BLaER1 treated with 17β-estradiol and CSF1 and Interleukin-3, amounts not matched to agents 10 nM and 100 nM (cell line): ENCODE data around the gene HDC.

Experiments
- H3K27ac ChIP-seq, 11 experiments: shearing (Covaris generic); formaldehyde crosslinking; 2 replicates each; pipeline ENCODE4 v1.8.1; 2022
- H3K27me3 ChIP-seq, 11 experiments: shearing (Covaris generic); formaldehyde crosslinking; 2 replicates each; pipeline ENCODE4 v1.8.1; 2022
- H3K36me3 ChIP-seq, 11 experiments: shearing (Covaris generic); formaldehyde crosslinking; 2 replicates each; pipeline ENCODE4 v1.8.1; 2022
- H3K4me1 ChIP-seq, 10 experiments: shearing (Covaris generic); formaldehyde crosslinking; 2 replicates each; pipeline ENCODE4 v1.8.1; 2022
- H3K4me2 ChIP-seq, 11 experiments: shearing (Covaris generic); formaldehyde crosslinking; 2 replicates each; pipeline ENCODE4 v1.8.1; 2022
- H3K4me3 ChIP-seq, 10 experiments: shearing (Covaris generic); formaldehyde crosslinking; 2 replicates each; pipeline ENCODE4 v1.8.1; 2022
- H3K9ac ChIP-seq, 11 experiments: shearing (Covaris generic); formaldehyde crosslinking; 2 replicates each; pipeline ENCODE4 v1.8.1; 2022
- H3K9me3 ChIP-seq, 11 experiments: shearing (Covaris generic); formaldehyde crosslinking; replicated peaks in 1 of 11; 2 replicates each; pipeline ENCODE4 v1.8.1; 2022
- H4K20me1 ChIP-seq, 11 experiments: shearing (Covaris generic); formaldehyde crosslinking; 2 replicates each; pipeline ENCODE4 v1.8.1; 2022
- Cebpa-rat ChIP-seq, 11 experiments: shearing (Covaris generic); IDR thresholded peaks; 2 replicates each; pipeline ENCODE4 v1.8.1; 2022

Gene HDC

DNA sequence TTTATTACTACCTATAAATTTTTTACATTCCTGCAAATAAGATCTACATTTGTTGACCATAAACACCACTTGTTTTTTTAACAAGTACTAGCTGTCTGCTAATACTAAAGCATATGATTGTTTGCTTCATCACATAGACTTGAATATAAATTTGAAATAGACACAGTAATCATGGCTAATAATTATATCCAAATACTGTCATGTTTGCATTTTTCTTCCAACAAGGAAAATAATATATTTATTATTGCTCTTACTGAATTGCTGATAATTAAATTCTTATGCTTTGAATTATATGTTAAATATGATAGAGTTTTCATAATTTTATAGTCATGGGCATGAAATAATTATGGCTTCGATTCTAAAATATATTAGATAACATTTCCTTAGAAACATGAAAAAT is 40.5 kb downstream of the HDC start:
- Histone ChIP-seq H3K36me3 (peaks cover 0 to 74% (median 19%) of the 10 kb centered on the region in 11 experiments; a peak in 14 of 22 replicates), H3K9ac (no peak overlapping the region), H3K27me3 (no peaks in the 10 kb centered on the region), H3K27ac (no peak overlapping the region), H4K20me1 (no peaks in the 10 kb centered on the region), H3K4me2 (no peak overlapping the region), H3K4me3 (no peak overlapping the region), H3K9me3 (no peaks in the 10 kb centered on the region), H3K4me1 (peaks cover 5 to 12% (median 8%) of the 10 kb centered on the region in 10 experiments; a peak in 15 of 20 replicates)
- no peak for TF ChIP-seq Cebpa-rat (IDR thresholded peaks at IDR 0.05)

DNA sequence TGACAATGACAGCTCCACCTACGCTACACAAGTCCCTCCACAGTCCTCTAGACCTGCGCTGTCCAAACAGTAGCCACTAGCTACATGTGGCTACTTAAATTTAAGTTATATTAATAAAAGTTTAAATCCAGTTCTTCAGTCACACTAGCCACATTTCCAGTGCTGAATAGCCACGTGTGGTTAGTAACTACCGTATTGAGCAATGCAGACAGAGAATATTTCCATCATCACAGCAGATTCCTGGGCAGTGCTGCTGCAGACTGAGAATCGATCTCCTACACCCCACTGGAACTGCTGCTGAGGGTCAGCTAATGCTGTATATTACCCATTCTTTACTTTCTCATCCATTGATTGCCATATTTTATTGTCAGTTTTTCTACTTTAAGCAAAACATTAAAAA is 40.9 kb downstream of the HDC start:
- TF ChIP-seq Cebpa-rat (IDR thresholded peaks at IDR 0.05), result no peak
- H3K27me3 ChIP-seq, result no peaks in the 10 kb centered on the region
- H3K9ac ChIP-seq, result no peak overlapping the region
- no peak overlapping the region for H3K4me2 ChIP-seq
- peaks cover 5 to 12% (median 8%) of the 10 kb centered on the region in 10 experiments; a peak in 15 of 20 replicates for H3K4me1 ChIP-seq
- H3K36me3 ChIP-seq, result peaks cover 0 to 76% (median 19%) of the 10 kb centered on the region in 11 experiments; a peak in 14 of 22 replicates
- no peaks in the 10 kb centered on the region for H4K20me1 ChIP-seq
- no peak overlapping the region for H3K27ac ChIP-seq
- H3K4me3 ChIP-seq, result no peak overlapping the region
- no peaks in the 10 kb centered on the region for H3K9me3 ChIP-seq

DNA sequence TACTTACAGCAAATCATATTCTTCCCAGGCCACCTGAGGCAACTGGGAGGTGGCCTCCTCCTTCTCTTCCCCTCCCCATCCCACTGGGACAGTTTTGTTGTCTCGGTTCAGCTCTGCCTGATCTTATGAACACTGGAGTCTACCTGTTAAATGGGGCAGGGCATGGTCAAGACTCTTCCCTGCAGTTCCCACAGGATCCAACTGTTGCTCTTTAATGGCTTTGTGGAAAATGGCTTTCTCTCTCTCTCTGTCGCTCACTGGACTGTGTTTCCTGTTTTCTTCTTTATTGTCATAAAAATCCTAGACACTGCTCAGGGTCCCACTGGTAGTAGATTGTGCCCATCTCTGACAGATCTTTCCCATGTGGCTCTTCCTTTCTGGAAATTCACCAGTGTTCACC is 43.3 kb downstream of the HDC start:
- Histone ChIP-seq H4K20me1 (no peaks in the 10 kb centered on the region), H3K4me1 (peaks cover 5 to 12% (median 8%) of the 10 kb centered on the region in 10 experiments; a peak in 15 of 20 replicates), H3K9ac (no peak overlapping the region), H3K4me3 (no peak overlapping the region), H3K9me3 (no peaks in the 10 kb centered on the region), H3K27me3 (no peaks in the 10 kb centered on the region), H3K4me2 (peak overlapping the region in 8 of 11 experiments; percentile 4 to 63 (median 46); a peak in 14 of 22 replicates), H3K36me3 (peaks cover 0 to 58% (median 5%) of the 10 kb centered on the region in 11 experiments; a peak in 13 of 22 replicates), H3K27ac (0 out of 22 replicates have a peak overlapping the region, but pooled peaks of 1 of the 11 experiments have one; percentile 2)
- no peak for TF ChIP-seq Cebpa-rat (IDR thresholded peaks at IDR 0.05)

DNA sequence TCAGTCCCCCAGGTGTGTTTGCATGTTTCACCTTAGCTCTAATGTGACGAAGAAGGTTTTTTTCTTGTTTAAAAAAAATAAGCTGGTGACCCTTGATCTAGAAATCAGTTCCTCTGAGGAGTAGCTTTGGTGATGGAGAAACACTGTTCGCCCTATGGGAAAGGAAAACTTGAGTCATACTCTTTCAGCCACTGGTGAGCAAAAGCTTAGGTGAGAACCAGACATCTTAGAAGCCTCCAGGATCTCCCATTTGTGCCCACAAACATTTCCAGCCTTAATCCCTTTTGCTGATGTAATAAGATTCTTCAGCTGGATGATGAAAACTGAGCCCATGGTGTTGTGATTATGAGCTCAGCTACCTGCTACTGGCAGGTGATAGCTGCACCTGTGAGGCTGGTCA is 45.7 kb downstream of the HDC start:
- H3K4me2 ChIP-seq, result no peak overlapping the region

DNA sequence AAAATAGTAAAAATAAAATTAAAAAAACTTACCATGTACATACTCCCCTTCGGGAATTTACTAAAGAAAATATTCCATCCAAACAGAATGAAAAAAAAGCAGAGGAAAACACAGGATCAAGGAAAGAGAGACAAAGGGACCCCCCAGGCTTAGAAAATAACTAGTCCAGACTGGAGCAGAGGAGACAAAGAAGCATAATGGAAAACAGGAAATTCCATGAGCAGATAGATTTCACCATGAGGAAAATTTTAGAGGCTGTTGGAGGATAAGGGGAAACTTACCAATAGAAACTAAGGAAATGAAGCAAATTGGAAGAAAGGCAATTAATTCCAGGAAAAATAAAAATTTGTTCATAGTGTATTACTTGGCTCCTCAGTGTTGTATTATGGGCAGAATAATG is 46.8 kb downstream of the HDC start:
- Histone ChIP-seq H3K9me3 (peaks cover 0 to 9% (median 0%) of the 10 kb centered on the region in 11 experiments; a peak in 3 of 22 replicates), H3K9ac (no peak overlapping the region), H3K36me3 (peaks cover 0 to 33% (median 0%) of the 10 kb centered on the region in 11 experiments; a peak in 12 of 22 replicates), H3K27ac (no peak overlapping the region), H3K4me3 (no peak overlapping the region), H4K20me1 (no peaks in the 10 kb centered on the region), H3K27me3 (no peaks in the 10 kb centered on the region), H3K4me1 (peaks cover 5 to 12% (median 8%) of the 10 kb centered on the region in 10 experiments; a peak in 15 of 20 replicates), H3K4me2 (no peak overlapping the region)
- no peak for TF ChIP-seq Cebpa-rat (IDR thresholded peaks at IDR 0.05)

More for the DNA sequence above, 45.7 kb downstream of the HDC start:
- 0 out of 22 replicates have a peak, but pooled peaks cover 0 to 3% (median 0%) of the 10 kb centered on the region in 11 experiments for H3K9me3 ChIP-seq
- H3K27ac ChIP-seq, result no peak overlapping the region
- no peak overlapping the region for H3K9ac ChIP-seq
- H4K20me1 ChIP-seq, result no peaks in the 10 kb centered on the region
- H3K4me3 ChIP-seq, result no peak overlapping the region
- peaks cover 0 to 43% (median 0%) of the 10 kb centered on the region in 11 experiments; a peak in 12 of 22 replicates for H3K36me3 ChIP-seq
- H3K4me1 ChIP-seq, result peaks cover 5 to 12% (median 8%) of the 10 kb centered on the region in 10 experiments; a peak in 15 of 20 replicates
- no peak for TF ChIP-seq Cebpa-rat (IDR thresholded peaks at IDR 0.05)
- H3K27me3 ChIP-seq, result no peaks in the 10 kb centered on the region

DNA sequence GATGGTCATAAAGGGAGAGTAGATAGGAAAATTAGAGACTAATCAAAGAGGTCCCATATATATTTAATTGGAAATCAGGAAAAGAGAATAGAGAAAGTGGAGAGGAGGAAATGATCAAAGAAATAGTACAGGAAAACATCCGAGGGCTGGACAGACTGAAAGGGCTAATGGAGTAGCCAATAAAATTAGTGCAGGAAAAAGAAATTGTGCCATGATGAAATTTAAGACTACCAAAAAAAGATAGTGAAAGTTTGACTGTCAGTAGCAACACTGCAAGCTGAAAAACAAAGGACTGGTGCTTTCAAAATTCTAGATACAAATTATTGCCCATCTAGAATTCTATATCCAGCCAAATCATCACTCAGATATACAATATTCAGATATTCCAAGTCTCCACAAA is 47.2 kb downstream of the HDC start:
- no peak for TF ChIP-seq Cebpa-rat (IDR thresholded peaks at IDR 0.05)
- peaks cover 0 to 9% (median 0%) of the 10 kb centered on the region in 11 experiments; a peak in 6 of 22 replicates for H3K9me3 ChIP-seq
- H3K4me3 ChIP-seq, result no peak overlapping the region
- H3K9ac ChIP-seq, result no peak overlapping the region
- H3K36me3 ChIP-seq, result peaks cover 0 to 29% (median 0%) of the 10 kb centered on the region in 11 experiments; a peak in 9 of 22 replicates
- peaks cover 5 to 12% (median 8%) of the 10 kb centered on the region in 10 experiments; a peak in 15 of 20 replicates for H3K4me1 ChIP-seq
- no peak overlapping the region for H3K27ac ChIP-seq
- H4K20me1 ChIP-seq, result no peaks in the 10 kb centered on the region
- no peaks in the 10 kb centered on the region for H3K27me3 ChIP-seq
- no peak overlapping the region for H3K4me2 ChIP-seq

DNA sequence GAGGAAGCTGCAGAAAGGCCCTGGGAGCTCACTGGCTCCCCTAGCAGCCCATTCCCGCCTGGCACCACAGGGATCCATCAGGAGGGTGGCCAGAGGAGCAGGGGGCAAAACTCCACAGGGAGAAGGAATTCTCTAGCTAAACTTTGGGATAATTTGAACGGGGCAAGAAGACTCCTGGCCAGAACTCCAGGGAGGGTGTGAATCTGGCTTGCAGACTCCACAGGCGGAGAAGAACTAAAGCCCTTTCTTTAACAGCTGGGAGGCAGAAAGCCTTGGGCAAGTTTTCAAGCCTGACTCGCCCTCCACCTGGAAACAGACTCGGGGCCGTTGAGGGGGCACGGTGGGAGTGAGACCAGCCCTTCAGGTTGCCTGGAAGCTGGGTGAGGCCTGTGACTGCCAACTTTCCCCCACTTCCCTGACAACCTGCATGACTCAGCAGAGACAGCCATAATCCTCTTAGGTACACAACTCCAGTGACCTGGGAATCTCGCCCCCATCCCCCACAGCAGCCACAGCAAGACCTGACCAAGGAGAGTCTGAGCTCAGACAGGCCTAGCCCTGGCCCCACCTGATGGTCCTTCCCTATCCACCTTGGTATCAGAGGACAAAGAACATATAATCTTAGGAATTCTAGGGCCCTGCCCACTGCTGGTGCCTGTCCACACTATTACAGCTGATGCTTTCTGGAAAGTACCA is 54.9 kb downstream of the HDC start:
- no peak for TF ChIP-seq Cebpa-rat (IDR thresholded peaks at IDR 0.05)
- Histone ChIP-seq H3K9ac (no peak overlapping the region), H3K9me3 (peaks cover 20 to 47% (median 39%) of the 10 kb centered on the region in 11 experiments), H3K4me2 (no peak overlapping the region), H3K27ac (no peak overlapping the region), H3K4me3 (peak overlapping the region in 1 of 10 experiments; percentile 1; a peak in 1 of 20 replicates), H3K27me3 (no peaks in the 10 kb centered on the region), H3K36me3 (peaks cover 0 to 71% (median 48%) of the 10 kb centered on the region in 11 experiments; a peak in 15 of 22 replicates), H4K20me1 (no peaks in the 10 kb centered on the region), H3K4me1 (no peaks in the 10 kb centered on the region)

DNA sequence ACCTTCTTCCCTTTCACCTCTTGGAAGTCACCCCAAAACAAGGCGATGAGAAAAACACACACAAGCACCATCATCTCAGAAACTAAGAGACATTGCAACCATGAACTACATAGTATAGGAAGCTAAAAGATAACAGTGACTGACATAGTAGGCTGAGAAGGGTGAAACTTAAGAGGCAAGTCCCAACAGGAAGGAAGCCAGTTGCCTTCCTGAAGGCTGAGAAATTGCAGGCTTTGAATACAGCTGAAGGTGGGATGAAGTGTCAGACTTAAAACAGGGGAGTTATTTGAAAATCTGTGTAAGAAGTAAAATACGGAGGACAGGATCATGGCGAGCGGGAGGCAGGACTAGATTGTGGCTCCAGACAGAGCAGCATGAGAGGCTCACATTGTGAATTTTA is 55.7 kb downstream of the HDC start:
- peaks cover 20 to 47% (median 39%) of the 10 kb centered on the region in 11 experiments for H3K9me3 ChIP-seq
- H3K36me3 ChIP-seq, result peaks cover 0 to 80% (median 56%) of the 10 kb centered on the region in 11 experiments; a peak in 15 of 22 replicates
- no peak overlapping the region for H3K4me2 ChIP-seq
- H4K20me1 ChIP-seq, result no peaks in the 10 kb centered on the region
- no peaks in the 10 kb centered on the region for H3K4me1 ChIP-seq
- no peaks in the 10 kb centered on the region for H3K27me3 ChIP-seq
- H3K27ac ChIP-seq, result no peak overlapping the region
- no peak overlapping the region for H3K9ac ChIP-seq
- no peak for TF ChIP-seq Cebpa-rat (IDR thresholded peaks at IDR 0.05)
- H3K4me3 ChIP-seq, result no peak overlapping the region

DNA sequence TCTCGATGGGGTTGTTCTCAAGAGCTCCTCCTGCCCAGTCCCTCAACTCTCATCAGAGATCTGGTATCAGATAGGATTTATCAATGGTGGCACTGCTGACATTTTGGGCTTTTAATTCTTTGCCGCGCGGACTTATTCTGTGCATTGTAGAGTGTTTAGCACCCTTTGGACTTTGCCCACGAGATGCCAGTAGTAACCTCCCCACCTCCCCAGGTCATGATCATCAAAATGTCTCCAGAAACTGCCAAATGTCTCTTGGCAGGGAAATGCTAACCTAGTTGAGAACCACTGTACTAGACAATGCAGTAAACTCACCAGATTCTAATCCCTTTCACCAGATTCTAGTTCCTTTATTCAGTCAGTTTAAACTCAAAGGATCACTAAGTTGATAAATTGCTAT is 59.5 kb downstream of the HDC start:
- Histone ChIP-seq H3K36me3 (peaks cover 0 to 97% (median 63%) of the 10 kb centered on the region in 11 experiments; a peak in 15 of 22 replicates), H4K20me1 (no peaks in the 10 kb centered on the region), H3K4me3 (no peak overlapping the region), H3K27ac (no peak overlapping the region), H3K9me3 (peaks cover 7 to 22% (median 17%) of the 10 kb centered on the region in 11 experiments; a peak in 21 of 22 replicates), H3K27me3 (no peaks in the 10 kb centered on the region), H3K4me2 (no peak overlapping the region), H3K9ac (no peak overlapping the region), H3K4me1 (no peaks in the 10 kb centered on the region)
- TF ChIP-seq Cebpa-rat (IDR thresholded peaks at IDR 0.05), result no peak
